GM12878 (cell line): Measurements from ENCODE around the gene WASF1. TPM values are rescaled to one million over a fixed set of nuclear protein-coding genes. Genes with fewer than 3 reads are reported as not detected.

Source experiments
- ASH2L ChIP-seq: fragments of 300-600, 200-600 bp; sonication (generic); IDR thresholded peaks from 2 replicates; pipeline ENCODE4 v1.6.1; 2017; ENCODE audit warnings: low read depth, mild to moderate bottlenecking, borderline replicate concordance
- BHLHE40 ChIP-seq, 2 experiments: fragments of 450-650 bp in 1 of 2; IDR thresholded peaks; 2 replicates each; pipeline ENCODE4 v1.6.1; 2011 to 2017; ENCODE audit warnings: low read depth in 2 of 2, borderline replicate concordance in 1 of 2, improper control_type of control experiment in 1 of 2, low read length in 1 of 2, mild to moderate bottlenecking in 1 of 2
- CEBPB ChIP-seq, 2 experiments: fragments of 150-350 bp in 1 of 2; IDR thresholded peaks; 2 replicates each; pipeline ENCODE4 v1.6.1; 2012 to 2014; ENCODE audit warnings: low read depth in 2 of 2, low read length in 2 of 2, borderline replicate concordance in 1 of 2, inconsistent platforms in 1 of 2
- DPF2 ChIP-seq: fragments of 450-650 bp; IDR thresholded peaks from 2 replicates; pipeline ENCODE4 v1.6.1; 2017; ENCODE audit warnings: mild to moderate bottlenecking
- EED ChIP-seq: sonication (generic); IDR thresholded peaks from 2 replicates; pipeline ENCODE4 v1.6.1; 2016; ENCODE audit warnings: antibody characterized with exemption, low read depth
- ESRRA ChIP-seq: IDR thresholded peaks from 2 replicates; pipeline ENCODE4 v1.6.1; 2012; ENCODE audit warnings: mild to moderate bottlenecking, low read length, improper control_type of control experiment
- HCFC1 ChIP-seq: fragments of 150-350 bp; IDR thresholded peaks from 2 replicates; pipeline ENCODE4 v1.6.1; 2014; ENCODE audit warnings: low read length
- HDGF ChIP-seq: fragments of 450-650 bp; IDR thresholded peaks from 2 replicates; pipeline ENCODE4 v1.6.1; 2016; ENCODE audit warnings: antibody characterized with exemption
- IKZF1 ChIP-seq: fragments of 450-650 bp; conservative IDR thresholded peaks from 2 replicates; pipeline ENCODE4 v1.6.1; 2017; ENCODE audit warnings: antibody characterized with exemption, mild to moderate bottlenecking
- KAT2A ChIP-seq: conservative IDR thresholded peaks from 2 replicates; pipeline ENCODE4 v1.6.1; 2011; ENCODE audit warnings: low read depth, low read length; ENCODE audit not compliant: control insufficient read depth
- MTA3 ChIP-seq: IDR thresholded peaks from 2 replicates; pipeline ENCODE4 v1.6.1; 2012; ENCODE audit warnings: low read length, inconsistent platforms, borderline replicate concordance
- NFYA ChIP-seq: IDR thresholded peaks from 2 replicates; pipeline ENCODE4 v1.6.1; 2011; ENCODE audit warnings: low read depth, mild to moderate bottlenecking, low read length, improper control_type of control experiment, borderline replicate concordance
- SIX5 ChIP-seq: IDR thresholded peaks from 2 replicates; pipeline ENCODE4 v1.6.1; 2011; ENCODE audit warnings: mild to moderate bottlenecking, low read depth, low read length, moderate library complexity; ENCODE audit not compliant: severe bottlenecking
- SMAD1 ChIP-seq: fragments of 450-650 bp; IDR thresholded peaks from 2 replicates; pipeline ENCODE4 v1.6.1; 2018; ENCODE audit warnings: mild to moderate bottlenecking, low read depth; ENCODE audit not compliant: partially characterized antibody
- SRF ChIP-seq, 2 experiments: IDR thresholded peaks; 2 replicates each; pipeline ENCODE4 v1.6.1; 2011; ENCODE audit warnings: low read depth in 2 of 2, low read length in 2 of 2, mild to moderate bottlenecking in 1 of 2, moderate library complexity in 1 of 2
- STAT1 ChIP-seq: fragments of 450-650 bp; conservative IDR thresholded peaks from 2 replicates; pipeline ENCODE4 v1.6.1; 2014; ENCODE audit warnings: antibody characterized with exemption, mild to moderate bottlenecking
- SUPT20H ChIP-seq: IDR thresholded peaks from 2 replicates; pipeline ENCODE4 v1.6.1; 2011; ENCODE audit warnings: low read depth, mild to moderate bottlenecking, low read length, moderate library complexity, borderline replicate concordance; ENCODE audit not compliant: control insufficient read depth
- YBX1 ChIP-seq: fragments of 450-650 bp; IDR thresholded peaks from 2 replicates; pipeline ENCODE4 v1.6.1; 2016; ENCODE audit warnings: antibody characterized with exemption
- YY1 ChIP-seq: IDR thresholded peaks from 2 replicates; pipeline ENCODE4 v1.6.1; 2011; ENCODE audit warnings: low read depth, mild to moderate bottlenecking, low read length
- ZNF207 ChIP-seq: fragments of 450-650 bp; IDR thresholded peaks from 2 replicates; pipeline ENCODE4 v1.6.1; 2014; ENCODE audit warnings: antibody characterized with exemption, mild to moderate bottlenecking, borderline replicate concordance
- ZNF24 ChIP-seq: fragments of 450-650 bp; IDR thresholded peaks from 2 replicates; pipeline ENCODE4 v1.6.1; 2017; ENCODE audit warnings: antibody characterized with exemption, mild to moderate bottlenecking
- ZNF274 ChIP-seq: IDR thresholded peaks from one replicate; pipeline ENCODE4 v1.8.0; 2011; ENCODE audit not compliant: insufficient read length, insufficient read depth
- polyA plus RNA-seq, 11 experiments: library from polyadenylated mRNA; depleted of rRNA in 4 of 11; unstranded in 6 of 11; stranded (reverse) in 5 of 11; fragments of >200 nt; fragmentation: Nextera tagmentation in 4 of 11; fragmentation: Illumina TruSeq in 1 of 11; extraction: Ambion mirVana in 4 of 11; extraction: Trizol in 1 of 11; gene quantifications; 1 replicate in 1 of 11; 2 replicates in 10 of 11; pipeline versions ENCODE4 v1.2.1 to v1.2.3, GENCODE V29; 2011 to 2016; ENCODE audit warnings: inconsistent platforms in 2 of 11, missing spikeins in 2 of 11, low read depth in 1 of 11
- total RNA-seq, 4 experiments: library from RNA; depleted of rRNA in 3 of 4; stranded (reverse); fragments of >200 nt in 3 of 4; fragmentation: Illumina TruSeq in 1 of 4; extraction: Trizol in 1 of 4; gene quantifications; 2 replicates each; pipeline versions ENCODE4 v1.2.1 to v1.2.3, GENCODE V29; 2013 to 2021
- TF ChIP-seq, protein P1 (sequence below): IDR thresholded peaks from 2 replicates; pipeline ENCODE4 v1.6.1; 2012; ENCODE audit warnings: low read length, inconsistent platforms
- TF ChIP-seq, protein P2 (sequence below): fragments of 450-650 bp; formaldehyde crosslinking; IDR thresholded peaks from 2 replicates; pipeline ENCODE4 v1.5.0; 2022; ENCODE audit warnings: mild to moderate bottlenecking, missing genetic modification characterization
- TF ChIP-seq, protein P3 (sequence below): fragments of 450-650 bp; IDR thresholded peaks from 2 replicates; pipeline ENCODE4 v1.6.1; 2014; ENCODE audit warnings: mild to moderate bottlenecking

The WASF1 gene
- total and polyA plus RNA-seq, 10 of the 15 experiments (the other 5 are each of a cell fraction or from before 2014, with no cell fraction given): 1.3 to 10.2 (median 4.5) TPM

DNA sequence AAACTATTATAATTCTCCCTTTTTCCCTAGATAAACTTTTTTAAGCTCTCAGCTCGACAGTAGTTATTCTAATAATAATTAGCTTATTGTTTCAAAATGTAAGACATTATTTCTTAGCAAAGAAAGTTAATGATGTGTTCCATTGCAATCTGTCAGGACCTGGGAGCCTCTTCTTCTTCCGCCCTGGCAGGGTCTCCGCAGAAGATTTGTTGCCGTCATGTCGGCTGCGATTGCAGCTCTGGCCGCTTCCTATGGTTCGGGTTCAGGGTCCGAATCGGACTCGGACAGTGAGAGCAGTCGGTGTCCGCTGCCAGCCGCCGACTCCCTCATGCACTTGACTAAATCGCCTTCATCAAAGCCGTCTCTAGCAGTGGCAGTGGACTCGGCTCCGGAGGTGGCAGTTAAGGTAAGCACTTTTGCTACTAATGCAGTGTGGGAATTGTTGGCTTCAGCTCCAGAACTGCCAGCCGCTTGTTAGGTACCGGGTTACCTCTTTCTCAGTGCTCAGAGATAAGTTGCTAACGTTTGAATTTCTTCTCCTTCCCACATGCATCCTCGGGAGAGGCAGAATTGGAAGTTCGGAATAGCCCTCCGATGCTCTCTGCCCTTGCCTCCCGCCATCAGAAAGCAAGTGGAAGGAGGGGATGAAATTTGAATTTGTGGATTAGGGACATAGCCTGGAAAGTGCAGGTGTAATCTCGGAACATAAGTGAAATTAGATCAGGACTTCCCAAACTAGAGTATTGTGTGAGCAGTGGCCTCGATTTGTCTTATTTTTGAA, 948 bp upstream of the WASF1 start, which contains the start of gene CDC40 (continued):
- no peak for TF ChIP-seq BHLHE40 (IDR thresholded peaks at IDR 0.05; ENCODE audit: borderline replicate concordance in 1 of 2, low read depth in 2 of 2, low read length in 1 of 2)
- TF ChIP-seq HDGF: no peak
- TF ChIP-seq EED: no peak
- TF ChIP-seq CEBPB (IDR thresholded peaks at IDR 0.05; ENCODE audit: borderline replicate concordance in 1 of 2, low read depth in 2 of 2, low read length in 2 of 2): no peak
- TF ChIP-seq ZNF24: no peak
- TF ChIP-seq NFYA: no peak
- TF ChIP-seq, protein P1, sequence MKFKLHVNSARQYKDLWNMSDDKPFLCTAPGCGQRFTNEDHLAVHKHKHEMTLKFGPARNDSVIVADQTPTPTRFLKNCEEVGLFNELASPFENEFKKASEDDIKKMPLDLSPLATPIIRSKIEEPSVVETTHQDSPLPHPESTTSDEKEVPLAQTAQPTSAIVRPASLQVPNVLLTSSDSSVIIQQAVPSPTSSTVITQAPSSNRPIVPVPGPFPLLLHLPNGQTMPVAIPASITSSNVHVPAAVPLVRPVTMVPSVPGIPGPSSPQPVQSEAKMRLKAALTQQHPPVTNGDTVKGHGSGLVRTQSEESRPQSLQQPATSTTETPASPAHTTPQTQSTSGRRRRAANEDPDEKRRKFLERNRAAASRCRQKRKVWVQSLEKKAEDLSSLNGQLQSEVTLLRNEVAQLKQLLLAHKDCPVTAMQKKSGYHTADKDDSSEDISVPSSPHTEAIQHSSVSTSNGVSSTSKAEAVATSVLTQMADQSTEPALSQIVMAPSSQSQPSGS: no peak
- TF ChIP-seq KAT2A: no peak
- TF ChIP-seq MTA3: no peak
- TF ChIP-seq DPF2: no peak
- no peak for TF ChIP-seq SUPT20H
- no peak for TF ChIP-seq HCFC1
- TF ChIP-seq ESRRA: no peak
- peak; percentile 86 for TF ChIP-seq ZNF207
- 0 out of 2 replicates have a peak, but pooled peaks have one; percentile 68 for TF ChIP-seq ASH2L
- TF ChIP-seq SMAD1: peak; percentile 30
- TF ChIP-seq STAT1: no peak
- TF ChIP-seq SIX5: no peak
- TF ChIP-seq, protein P2, sequence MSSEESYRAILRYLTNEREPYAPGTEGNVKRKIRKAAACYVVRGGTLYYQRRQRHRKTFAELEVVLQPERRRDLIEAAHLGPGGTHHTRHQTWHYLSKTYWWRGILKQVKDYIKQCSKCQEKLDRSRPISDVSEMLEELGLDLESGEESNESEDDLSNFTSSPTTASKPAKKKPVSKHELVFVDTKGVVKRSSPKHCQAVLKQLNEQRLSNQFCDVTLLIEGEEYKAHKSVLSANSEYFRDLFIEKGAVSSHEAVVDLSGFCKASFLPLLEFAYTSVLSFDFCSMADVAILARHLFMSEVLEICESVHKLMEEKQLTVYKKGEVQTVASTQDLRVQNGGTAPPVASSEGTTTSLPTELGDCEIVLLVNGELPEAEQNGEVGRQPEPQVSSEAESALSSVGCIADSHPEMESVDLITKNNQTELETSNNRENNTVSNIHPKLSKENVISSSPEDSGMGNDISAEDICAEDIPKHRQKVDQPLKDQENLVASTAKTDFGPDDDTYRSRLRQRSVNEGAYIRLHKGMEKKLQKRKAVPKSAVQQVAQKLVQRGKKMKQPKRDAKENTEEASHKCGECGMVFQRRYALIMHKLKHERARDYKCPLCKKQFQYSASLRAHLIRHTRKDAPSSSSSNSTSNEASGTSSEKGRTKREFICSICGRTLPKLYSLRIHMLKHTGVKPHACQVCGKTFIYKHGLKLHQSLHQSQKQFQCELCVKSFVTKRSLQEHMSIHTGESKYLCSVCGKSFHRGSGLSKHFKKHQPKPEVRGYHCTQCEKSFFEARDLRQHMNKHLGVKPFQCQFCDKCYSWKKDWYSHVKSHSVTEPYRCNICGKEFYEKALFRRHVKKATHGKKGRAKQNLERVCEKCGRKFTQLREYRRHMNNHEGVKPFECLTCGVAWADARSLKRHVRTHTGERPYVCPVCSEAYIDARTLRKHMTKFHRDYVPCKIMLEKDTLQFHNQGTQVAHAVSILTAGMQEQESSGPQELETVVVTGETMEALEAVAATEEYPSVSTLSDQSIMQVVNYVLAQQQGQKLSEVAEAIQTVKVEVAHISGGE (CRISPR knock-in tag): no peak
- TF ChIP-seq ZNF274: no peak
- TF ChIP-seq, protein P3, sequence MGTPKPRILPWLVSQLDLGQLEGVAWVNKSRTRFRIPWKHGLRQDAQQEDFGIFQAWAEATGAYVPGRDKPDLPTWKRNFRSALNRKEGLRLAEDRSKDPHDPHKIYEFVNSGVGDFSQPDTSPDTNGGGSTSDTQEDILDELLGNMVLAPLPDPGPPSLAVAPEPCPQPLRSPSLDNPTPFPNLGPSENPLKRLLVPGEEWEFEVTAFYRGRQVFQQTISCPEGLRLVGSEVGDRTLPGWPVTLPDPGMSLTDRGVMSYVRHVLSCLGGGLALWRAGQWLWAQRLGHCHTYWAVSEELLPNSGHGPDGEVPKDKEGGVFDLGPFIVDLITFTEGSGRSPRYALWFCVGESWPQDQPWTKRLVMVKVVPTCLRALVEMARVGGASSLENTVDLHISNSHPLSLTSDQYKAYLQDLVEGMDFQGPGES: no peak
- peak; percentile 79 for TF ChIP-seq YY1
- TF ChIP-seq YBX1: no peak
- TF ChIP-seq IKZF1: 0 out of 2 replicates have a peak, but pooled peaks have one; percentile 5
- no peak for TF ChIP-seq SRF (IDR thresholded peaks at IDR 0.05; ENCODE audit: low read depth in 2 of 2, low read length in 2 of 2)
